ENCODE data around the gene PTDSS2.
"Not testable (repeated sequence)": the region's sequence is repeated elsewhere in the genome, so short reads cannot be mapped to it uniquely, and the experiment has no call there.

DNA sequence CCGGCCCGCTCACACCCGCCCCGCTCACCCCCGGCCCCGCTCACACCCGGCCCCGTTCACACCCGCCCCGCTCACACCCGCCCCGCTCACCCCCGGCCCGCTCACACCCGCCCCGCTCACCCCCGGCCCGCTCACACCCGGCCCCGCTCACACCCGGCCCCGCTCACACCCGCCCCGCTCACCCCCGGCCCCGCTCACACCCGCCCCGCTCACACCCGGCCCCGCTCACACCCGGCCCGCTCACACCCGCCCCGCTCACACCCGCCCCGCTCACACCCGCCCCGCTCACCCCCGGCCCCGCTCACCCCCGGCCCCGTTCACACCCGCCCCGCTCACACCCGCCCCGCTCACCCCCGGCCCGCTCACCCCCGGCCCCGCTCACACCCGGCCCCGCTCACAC is 48.9 kb upstream of the PTDSS2 start:
- not testable (repeated sequence) for TF ChIP-seq GABPA (IDR thresholded peaks at IDR 0.05 in 1 of 2, conservative IDR thresholded peaks at IDR 0.05 in 1 of 2); YY1 (IDR thresholded peaks at IDR 0.05); RXRA (IDR thresholded peaks at IDR 0.05); RAD21 (IDR thresholded peaks at IDR 0.05); EGR1 (IDR thresholded peaks at IDR 0.05; ENCODE audit: low read depth in 2 of 2); JUND (IDR thresholded peaks at IDR 0.05); FOXA1 (IDR thresholded peaks at IDR 0.05); TAF1 (conservative IDR thresholded peaks at IDR 0.05); SP1 (IDR thresholded peaks at IDR 0.05)
- TF ChIP-seq, protein P1, sequence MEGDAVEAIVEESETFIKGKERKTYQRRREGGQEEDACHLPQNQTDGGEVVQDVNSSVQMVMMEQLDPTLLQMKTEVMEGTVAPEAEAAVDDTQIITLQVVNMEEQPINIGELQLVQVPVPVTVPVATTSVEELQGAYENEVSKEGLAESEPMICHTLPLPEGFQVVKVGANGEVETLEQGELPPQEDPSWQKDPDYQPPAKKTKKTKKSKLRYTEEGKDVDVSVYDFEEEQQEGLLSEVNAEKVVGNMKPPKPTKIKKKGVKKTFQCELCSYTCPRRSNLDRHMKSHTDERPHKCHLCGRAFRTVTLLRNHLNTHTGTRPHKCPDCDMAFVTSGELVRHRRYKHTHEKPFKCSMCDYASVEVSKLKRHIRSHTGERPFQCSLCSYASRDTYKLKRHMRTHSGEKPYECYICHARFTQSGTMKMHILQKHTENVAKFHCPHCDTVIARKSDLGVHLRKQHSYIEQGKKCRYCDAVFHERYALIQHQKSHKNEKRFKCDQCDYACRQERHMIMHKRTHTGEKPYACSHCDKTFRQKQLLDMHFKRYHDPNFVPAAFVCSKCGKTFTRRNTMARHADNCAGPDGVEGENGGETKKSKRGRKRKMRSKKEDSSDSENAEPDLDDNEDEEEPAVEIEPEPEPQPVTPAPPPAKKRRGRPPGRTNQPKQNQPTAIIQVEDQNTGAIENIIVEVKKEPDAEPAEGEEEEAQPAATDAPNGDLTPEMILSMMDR (IDR thresholded peaks at IDR 0.05; ENCODE audit: low read depth, low read length, missing input control) = not testable (repeated sequence)
- TF ChIP-seq, protein P2, sequence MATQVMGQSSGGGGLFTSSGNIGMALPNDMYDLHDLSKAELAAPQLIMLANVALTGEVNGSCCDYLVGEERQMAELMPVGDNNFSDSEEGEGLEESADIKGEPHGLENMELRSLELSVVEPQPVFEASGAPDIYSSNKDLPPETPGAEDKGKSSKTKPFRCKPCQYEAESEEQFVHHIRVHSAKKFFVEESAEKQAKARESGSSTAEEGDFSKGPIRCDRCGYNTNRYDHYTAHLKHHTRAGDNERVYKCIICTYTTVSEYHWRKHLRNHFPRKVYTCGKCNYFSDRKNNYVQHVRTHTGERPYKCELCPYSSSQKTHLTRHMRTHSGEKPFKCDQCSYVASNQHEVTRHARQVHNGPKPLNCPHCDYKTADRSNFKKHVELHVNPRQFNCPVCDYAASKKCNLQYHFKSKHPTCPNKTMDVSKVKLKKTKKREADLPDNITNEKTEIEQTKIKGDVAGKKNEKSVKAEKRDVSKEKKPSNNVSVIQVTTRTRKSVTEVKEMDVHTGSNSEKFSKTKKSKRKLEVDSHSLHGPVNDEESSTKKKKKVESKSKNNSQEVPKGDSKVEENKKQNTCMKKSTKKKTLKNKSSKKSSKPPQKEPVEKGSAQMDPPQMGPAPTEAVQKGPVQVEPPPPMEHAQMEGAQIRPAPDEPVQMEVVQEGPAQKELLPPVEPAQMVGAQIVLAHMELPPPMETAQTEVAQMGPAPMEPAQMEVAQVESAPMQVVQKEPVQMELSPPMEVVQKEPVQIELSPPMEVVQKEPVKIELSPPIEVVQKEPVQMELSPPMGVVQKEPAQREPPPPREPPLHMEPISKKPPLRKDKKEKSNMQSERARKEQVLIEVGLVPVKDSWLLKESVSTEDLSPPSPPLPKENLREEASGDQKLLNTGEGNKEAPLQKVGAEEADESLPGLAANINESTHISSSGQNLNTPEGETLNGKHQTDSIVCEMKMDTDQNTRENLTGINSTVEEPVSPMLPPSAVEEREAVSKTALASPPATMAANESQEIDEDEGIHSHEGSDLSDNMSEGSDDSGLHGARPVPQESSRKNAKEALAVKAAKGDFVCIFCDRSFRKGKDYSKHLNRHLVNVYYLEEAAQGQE (IDR thresholded peaks at IDR 0.05) = not testable (repeated sequence)
- TF ChIP-seq, protein P3, sequence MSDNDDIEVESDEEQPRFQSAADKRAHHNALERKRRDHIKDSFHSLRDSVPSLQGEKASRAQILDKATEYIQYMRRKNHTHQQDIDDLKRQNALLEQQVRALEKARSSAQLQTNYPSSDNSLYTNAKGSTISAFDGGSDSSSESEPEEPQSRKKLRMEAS (IDR thresholded peaks at IDR 0.05) = not testable (repeated sequence)
- TF ChIP-seq, protein P4, sequence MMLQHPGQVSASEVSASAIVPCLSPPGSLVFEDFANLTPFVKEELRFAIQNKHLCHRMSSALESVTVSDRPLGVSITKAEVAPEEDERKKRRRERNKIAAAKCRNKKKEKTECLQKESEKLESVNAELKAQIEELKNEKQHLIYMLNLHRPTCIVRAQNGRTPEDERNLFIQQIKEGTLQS (IDR thresholded peaks at IDR 0.05) = not testable (repeated sequence)
- TF ChIP-seq, protein P5, sequence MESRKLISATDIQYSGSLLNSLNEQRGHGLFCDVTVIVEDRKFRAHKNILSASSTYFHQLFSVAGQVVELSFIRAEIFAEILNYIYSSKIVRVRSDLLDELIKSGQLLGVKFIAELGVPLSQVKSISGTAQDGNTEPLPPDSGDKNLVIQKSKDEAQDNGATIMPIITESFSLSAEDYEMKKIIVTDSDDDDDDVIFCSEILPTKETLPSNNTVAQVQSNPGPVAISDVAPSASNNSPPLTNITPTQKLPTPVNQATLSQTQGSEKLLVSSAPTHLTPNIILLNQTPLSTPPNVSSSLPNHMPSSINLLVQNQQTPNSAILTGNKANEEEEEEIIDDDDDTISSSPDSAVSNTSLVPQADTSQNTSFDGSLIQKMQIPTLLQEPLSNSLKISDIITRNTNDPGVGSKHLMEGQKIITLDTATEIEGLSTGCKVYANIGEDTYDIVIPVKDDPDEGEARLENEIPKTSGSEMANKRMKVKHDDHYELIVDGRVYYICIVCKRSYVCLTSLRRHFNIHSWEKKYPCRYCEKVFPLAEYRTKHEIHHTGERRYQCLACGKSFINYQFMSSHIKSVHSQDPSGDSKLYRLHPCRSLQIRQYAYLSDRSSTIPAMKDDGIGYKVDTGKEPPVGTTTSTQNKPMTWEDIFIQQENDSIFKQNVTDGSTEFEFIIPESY (IDR thresholded peaks at IDR 0.05) = not testable (repeated sequence)
